Skin epidermis (tissue), 12 donors: Measurements from ENCODE around the gene DYNC1H1.
"Not testable (repeated sequence)": the region's sequence is repeated elsewhere in the genome, so short reads cannot be mapped to it uniquely, and the experiment has no call there.

Source experiments
- H3K27ac ChIP-seq, 21 experiments: fragments of 200-600 bp; sonication (generic) in 11 of 21; one replicate each; pipeline ENCODE4 v1.5.0; 2020; ENCODE audit warnings: mild to moderate bottlenecking in 3 of 21, inconsistent platforms in 2 of 21, moderate library complexity in 2 of 21
- H3K4me3 ChIP-seq, 7 experiments: fragments of 200-600 bp; sonication (generic) in 2 of 7; one replicate each; pipeline ENCODE4 v1.5.0; 2020; ENCODE audit warnings: inconsistent platforms in 2 of 7, mild to moderate bottlenecking in 2 of 7, moderate library complexity in 1 of 7

DYNC1H1 gene

GRCh38 chr14:102079700-102079979, 115.3 kb downstream of the DYNC1H1 start:
- Histone ChIP-seq H3K4me3 (no peak overlapping the region), H3K27ac (no peak overlapping the region)

DNA sequence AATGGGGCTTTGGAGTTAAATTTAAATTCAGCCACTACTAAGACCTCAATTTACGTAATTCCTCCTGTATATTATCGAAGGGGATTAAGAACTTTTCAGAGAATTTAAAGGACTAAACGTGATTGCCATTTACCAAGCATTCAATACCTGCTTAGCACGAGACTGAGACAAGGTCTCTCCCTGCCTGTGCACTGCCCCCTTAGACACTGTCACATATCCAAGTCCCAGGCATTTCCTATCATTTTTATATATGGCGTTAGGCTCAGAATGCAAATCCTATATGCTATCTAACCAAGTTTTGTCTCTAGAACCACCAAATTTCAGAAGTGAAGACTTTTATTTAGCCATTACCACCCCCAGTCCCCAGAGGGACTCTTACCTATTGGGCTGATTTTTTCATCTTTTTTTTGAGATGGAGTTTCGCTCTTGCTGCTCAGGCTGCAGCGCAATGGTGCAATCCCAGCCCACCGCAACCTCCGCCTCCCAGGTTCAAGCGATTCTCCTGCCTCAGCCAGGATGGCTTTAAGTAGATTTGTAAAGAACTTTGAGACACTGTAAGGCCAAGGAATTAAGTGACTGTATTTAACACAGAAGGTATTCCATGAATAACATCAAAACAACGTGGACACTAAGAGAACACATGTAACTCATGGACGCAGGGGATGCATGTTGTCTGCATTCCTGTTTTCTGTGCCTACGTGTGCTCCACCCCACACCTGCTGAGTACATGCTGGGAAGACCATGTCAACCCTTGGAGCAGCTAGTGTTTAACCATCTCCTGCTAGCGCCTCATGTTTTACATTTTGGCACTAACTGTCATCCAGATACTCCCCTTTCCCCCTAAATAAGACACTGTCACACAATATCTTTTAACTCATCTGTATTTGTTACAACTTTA, 116.1 kb downstream of the DYNC1H1 start:
- H3K27ac ChIP-seq: no peak overlapping the region
- H3K4me3 ChIP-seq: no peak overlapping the region

- H3K27ac ChIP-seq: no peak overlapping the region
- H3K4me3 ChIP-seq: no peak overlapping the region
These were observed 117.1 kb downstream of the DYNC1H1 start for GRCh38 chr14:102081231-102082080.

- H3K4me3 ChIP-seq: peak overlapping the region in 1 of 7 experiments; percentile 96
These were observed 120.1 kb downstream of the DYNC1H1 start for GRCh38 chr14:102084522-102084921.

DNA sequence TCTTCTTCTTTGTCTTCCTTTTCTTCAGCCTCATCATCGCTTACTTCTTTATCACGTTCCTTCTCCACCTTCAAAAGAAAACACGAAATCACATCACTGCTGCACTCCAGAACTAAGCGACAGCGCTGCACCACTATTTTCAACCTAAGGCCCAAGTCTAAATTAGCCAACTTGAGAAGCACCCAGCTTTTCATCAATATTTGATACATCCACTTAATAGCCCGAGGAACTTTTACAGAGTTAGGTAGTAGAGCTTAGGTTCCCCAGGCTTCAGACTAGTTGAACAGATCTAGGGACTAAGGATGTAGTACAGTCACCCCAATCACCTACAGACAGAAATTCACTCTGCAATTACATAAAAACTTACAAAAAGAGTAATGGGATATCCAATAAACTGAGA, 120.6 kb downstream of the DYNC1H1 start:
- H3K27ac ChIP-seq: no peak overlapping the region
- peak overlapping the region in 3 of 7 experiments; percentile 55 to 96 (median 87) for H3K4me3 ChIP-seq

More at GRCh38 chr14:102084522-102084921, 120.1 kb downstream of the DYNC1H1 start:
- H3K27ac ChIP-seq: not testable (repeated sequence)

- Histone ChIP-seq H3K4me3 (peak overlapping the region; percentile 55 to 97 (median 87)), H3K27ac (peak overlapping the region in 10 of 21 experiments; percentile 5 to 100 (median 99))
These were observed 121.1 kb downstream of the DYNC1H1 start for GRCh38 chr14:102085488-102085887.

DNA sequence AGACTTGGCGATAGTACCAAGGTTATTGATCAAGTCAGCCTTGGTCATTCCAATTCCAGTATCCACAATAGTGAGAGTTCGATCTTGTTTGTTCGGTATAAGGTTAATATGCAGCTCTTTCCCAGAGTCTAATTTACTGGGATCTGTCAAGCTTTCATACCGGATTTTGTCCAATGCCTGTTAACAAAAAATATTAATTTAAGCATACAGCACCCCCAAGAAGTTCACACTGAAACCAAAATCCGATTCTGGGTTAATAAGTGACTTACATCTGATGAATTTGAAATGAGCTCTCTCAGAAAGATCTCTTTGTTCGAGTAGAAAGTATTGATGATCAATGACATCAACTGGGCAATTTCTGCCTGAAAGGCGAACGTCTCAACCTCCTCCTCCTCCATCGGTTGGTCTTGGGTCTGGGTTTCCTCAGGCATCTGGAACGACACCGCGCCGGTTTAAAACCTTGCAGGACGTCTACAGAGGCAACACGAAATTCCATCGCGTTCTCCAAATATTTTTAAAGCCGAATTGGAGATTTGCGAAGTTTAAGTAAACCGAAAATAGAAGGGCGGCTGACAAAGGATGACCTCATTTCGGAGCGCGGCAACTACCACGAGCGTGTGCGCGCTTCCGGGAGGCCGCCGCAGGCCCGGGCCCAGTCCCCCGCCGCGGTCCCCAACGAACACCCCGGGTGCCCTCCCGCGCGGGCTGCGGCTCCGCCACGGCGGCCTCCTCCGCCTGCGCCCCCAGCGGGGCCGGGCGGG, 121.8 kb downstream of the DYNC1H1 start:
- Histone ChIP-seq H3K27ac (peak overlapping the region; percentile 96 to 100 (median 99)), H3K4me3 (peak overlapping the region; percentile 55 to 97 (median 87))

DNA sequence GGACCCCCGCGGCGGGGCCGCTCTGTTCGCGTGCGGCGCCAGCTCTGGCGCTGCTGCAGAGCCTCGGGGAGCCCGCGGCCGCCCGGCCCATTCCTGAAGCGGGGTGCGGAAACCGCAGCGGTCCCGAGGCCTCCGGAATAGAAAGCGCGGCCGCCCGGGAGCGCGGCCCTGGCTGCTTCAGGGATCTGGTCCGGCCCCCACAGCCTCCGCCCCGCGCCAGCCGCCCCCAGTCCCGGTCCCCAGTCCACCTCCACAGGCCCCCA, 122.3 kb downstream of the DYNC1H1 start:
- H3K27ac ChIP-seq: peak overlapping the region; percentile 96 to 100 (median 99)
- H3K4me3 ChIP-seq: peak overlapping the region; percentile 55 to 97 (median 87)

GRCh38 chr14:102086972-102087761, 122.8 kb downstream of the DYNC1H1 start, which contains the start of gene HSP90AA1:
Gene HSP90AA1, minus strand, starts transcription at chr14:102087044. Its CDS starts 666 bp downstream, at chr14:102086378.
- Histone ChIP-seq H3K27ac (peak within 1 kb of the TSS; percentile 96 to 100 (median 99)), H3K4me3 (peak within 1 kb of the TSS; percentile 55 to 97 (median 87))

DNA sequence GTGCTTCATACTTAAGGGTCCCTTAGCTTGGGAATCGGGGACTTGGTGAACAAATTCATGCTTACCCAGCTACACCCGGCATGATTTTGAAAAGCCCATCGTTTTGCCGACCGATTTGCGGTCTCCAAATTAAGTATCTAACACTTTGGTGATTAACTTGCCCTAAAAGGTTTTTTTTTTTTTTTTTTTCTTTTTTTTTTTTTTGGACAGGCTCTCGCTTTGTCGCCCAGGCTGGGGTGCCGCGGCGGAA, 123.3 kb downstream of the DYNC1H1 start:
- H3K4me3 ChIP-seq: peak overlapping the region; percentile 55 to 97 (median 87)

GRCh38 chr14:102088012-102088792, 123.8 kb downstream of the DYNC1H1 start:
- Histone ChIP-seq H3K27ac (peak overlapping the region; percentile 95 to 100 (median 99)), H3K4me3 (peak overlapping the region; percentile 55 to 97 (median 87))

More for the DNA sequence above, 123.3 kb downstream of the DYNC1H1 start:
- peak overlapping the region; percentile 95 to 100 (median 99) for H3K27ac ChIP-seq

DNA sequence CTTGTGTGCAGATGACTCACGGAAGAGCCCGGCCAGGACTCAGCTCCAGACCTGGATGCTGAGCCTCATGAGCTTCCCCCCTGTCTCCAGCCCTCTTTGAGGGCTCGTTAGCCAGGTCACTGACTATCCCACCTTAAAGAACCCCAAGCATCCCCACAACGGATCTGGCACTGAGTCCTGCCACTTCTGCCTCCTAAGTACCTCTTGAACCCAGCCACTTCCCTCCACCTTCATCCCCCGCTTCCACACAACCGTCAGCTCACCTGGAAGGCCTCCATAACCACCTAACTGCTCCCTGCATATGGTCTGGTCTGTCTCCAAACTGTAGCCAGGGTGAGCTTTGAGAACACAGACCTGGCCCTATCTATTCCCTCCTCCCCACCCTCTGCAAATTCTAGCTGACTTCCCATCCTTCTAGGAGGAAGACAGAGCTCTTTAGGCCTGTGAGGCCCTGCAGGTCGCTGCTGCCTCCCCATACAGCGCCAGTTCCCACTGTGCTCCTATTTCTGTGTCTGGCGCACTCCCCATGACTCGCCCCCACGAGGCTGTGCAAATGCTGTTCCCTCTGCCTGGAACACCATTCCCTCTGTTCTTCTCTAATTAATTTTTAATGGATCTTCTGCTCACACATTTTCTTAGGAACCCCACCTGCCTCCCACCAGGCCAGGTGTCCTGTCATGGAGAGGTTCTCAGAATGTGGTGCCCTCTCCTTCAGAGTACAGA, 125.4 kb downstream of the DYNC1H1 start:
- Histone ChIP-seq H3K4me3 (no peak overlapping the region), H3K27ac (no peak overlapping the region)

- H3K27ac ChIP-seq: no peak overlapping the region
- H3K4me3 ChIP-seq: no peak overlapping the region
These were observed 126.3 kb downstream of the DYNC1H1 start for GRCh38 chr14:102090713-102091112.

- no peak overlapping the region for H3K4me3 ChIP-seq
- H3K27ac ChIP-seq: no peak overlapping the region
These were observed 128.4 kb downstream of the DYNC1H1 start for GRCh38 chr14:102092806-102093205.

DNA sequence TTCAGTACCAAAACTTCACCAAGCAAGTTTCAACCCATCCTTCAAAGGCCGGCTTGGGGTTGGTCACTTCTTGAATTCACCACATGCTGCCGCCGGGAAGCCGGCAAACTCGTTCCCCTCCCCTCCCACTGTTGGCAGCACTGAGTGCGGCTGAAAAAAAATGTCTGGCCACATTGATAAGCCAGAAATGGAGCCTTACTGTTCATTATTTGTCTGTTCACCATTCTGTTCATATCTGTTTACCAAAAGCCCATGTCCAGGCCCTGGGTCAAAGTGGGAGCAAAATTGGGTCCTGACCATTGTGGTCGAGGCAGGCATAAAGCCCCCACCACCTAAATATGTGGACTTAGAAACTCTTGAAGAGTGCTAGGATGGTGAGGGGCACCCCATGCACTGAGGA, 129.7 kb downstream of the DYNC1H1 start:
- Histone ChIP-seq H3K27ac (no peak overlapping the region), H3K4me3 (no peak overlapping the region)

DNA sequence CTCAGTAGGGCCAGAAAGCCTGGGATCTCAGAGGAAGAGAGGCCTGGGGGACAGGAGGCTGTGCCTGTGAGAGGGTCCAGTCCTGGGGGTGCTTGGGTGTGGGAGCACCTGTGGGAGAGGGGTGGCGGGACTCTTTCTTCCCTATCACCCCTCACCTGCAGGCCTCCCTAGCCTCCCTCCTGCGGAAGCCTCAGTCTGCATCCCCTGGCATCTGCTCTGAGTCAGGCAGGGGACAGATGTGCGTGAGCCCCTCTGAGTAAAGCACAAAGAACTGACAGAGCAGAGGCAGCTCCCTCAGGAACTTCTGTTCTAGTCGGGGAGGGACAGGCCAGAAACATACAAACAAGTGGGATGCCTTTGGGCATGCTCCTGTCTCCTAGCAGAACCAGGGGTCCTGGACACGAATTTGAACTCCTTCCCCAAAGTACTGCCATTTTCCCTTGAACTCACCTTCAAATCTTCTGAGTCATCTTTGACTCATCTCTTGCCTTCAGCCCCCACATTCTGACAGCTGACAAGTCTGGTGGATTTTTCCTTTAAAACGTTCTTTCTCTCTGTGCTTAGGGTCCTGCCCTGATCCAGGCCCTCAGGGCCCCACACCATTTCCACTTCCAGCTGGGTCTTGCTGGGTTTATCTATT, 131.0 kb downstream of the DYNC1H1 start:
- no peak overlapping the region for H3K27ac ChIP-seq

DNA sequence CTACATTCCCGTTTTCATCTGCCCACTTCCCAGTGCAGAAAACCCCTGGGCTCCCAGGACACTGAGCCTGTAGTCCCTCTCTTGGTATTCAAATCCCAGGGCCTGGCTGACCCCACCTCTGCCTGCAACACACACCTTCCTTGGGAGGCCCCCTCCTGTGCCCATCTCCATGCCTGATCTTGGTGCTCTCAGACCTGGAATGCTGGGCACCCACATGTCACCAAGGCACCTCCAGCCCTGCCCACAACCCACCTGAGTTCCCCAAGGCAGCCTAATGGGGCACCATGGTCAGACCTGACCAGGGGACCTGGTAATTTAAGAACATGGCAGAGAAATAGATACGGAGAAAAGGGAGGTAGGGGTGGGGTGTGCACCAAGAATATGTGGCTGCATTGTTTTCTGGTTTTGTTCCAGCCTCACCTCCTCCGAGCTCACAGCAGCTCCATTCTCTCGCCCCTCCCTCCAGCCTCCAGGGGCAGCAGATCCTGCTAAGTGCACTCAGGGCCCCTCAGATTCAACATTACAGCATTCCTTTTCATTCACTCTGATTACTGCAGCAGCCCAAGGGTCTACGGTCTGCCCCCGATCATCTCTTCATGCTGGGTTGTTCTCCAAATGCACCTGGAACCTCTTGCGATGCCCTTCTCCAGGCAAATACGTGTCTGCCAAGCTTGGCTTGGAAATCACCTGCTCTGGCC, 131.6 kb downstream of the DYNC1H1 start:
- H3K27ac ChIP-seq: no peak overlapping the region
- H3K4me3 ChIP-seq: no peak overlapping the region

More for the DNA sequence above, 131.0 kb downstream of the DYNC1H1 start:
- no peak overlapping the region for H3K4me3 ChIP-seq
